Lower lobe of right lung (tissue), 2 donors: ENCODE measurements around the gene SLC52A1. TPM values are rescaled to one million over a fixed set of nuclear protein-coding genes. Genes with fewer than 3 reads are reported as not detected.
A peak's percentile ranks its signal among the peaks of the same experiment; 100 is the strongest.

Experiments
- ATAC-seq, 2 donors: fragments of 200-7000 bp; cut with Tn5 transposase; one replicate each; pipeline ENCODE4 v1.9.1; 2020 to 2022; ENCODE audit warnings: mild to moderate bottlenecking in 2 of 2, moderate library complexity in 2 of 2
- DNase-seq: peaks from one replicate; pipeline ENCODE4 v3.0.0-alpha.2; 2020
- H3K27ac ChIP-seq: fragments of 200-600 bp; one replicate; pipeline ENCODE4 v1.8.0; 2022
- H3K27me3 ChIP-seq: fragments of 200-600 bp; one replicate; pipeline ENCODE4 v1.8.0; 2022; ENCODE audit warnings: low read depth
- H3K36me3 ChIP-seq: fragments of 200-600 bp; one replicate; pipeline ENCODE4 v1.8.0; 2022; ENCODE audit warnings: mild to moderate bottlenecking
- H3K4me1 ChIP-seq: fragments of 200-600 bp; one replicate; pipeline ENCODE4 v1.8.0; 2022
- H3K4me3 ChIP-seq: fragments of 200-600 bp; one replicate; pipeline ENCODE4 v1.8.0; 2022; ENCODE audit warnings: mild to moderate bottlenecking
- H3K9me3 ChIP-seq: fragments of 200-600 bp; one replicate; pipeline ENCODE4 v1.8.0; 2022
- intact Hi-C: fragments of 100-400 bp; cut with DNase I; formaldehyde crosslinking; loops from one replicate; pipeline ENCODE4 v1.11.0; 2022
- total RNA-seq: library from RNA; stranded (reverse); fragmentation: NEBNext Ultra II Directional; extraction: Animal tissue kit (Norgen Biotek cat#: 25700); gene quantifications from one replicate; pipeline ENCODE4 v1.2.1, GENCODE V29; 2021
- TF ChIP-seq, protein P1 (sequence below): fragments of 200-600 bp; IDR thresholded peaks from one replicate; pipeline ENCODE4 v1.8.0; 2022; ENCODE audit warnings: antibody characterized with exemption, mild to moderate bottlenecking
- donor health status: DM: no; HTN: yes; CAD: no; lungs with severe emphysema.

The SLC52A1 gene
- total RNA-seq, 1 donor from 2014 or later: 0.86 TPM

DNA sequence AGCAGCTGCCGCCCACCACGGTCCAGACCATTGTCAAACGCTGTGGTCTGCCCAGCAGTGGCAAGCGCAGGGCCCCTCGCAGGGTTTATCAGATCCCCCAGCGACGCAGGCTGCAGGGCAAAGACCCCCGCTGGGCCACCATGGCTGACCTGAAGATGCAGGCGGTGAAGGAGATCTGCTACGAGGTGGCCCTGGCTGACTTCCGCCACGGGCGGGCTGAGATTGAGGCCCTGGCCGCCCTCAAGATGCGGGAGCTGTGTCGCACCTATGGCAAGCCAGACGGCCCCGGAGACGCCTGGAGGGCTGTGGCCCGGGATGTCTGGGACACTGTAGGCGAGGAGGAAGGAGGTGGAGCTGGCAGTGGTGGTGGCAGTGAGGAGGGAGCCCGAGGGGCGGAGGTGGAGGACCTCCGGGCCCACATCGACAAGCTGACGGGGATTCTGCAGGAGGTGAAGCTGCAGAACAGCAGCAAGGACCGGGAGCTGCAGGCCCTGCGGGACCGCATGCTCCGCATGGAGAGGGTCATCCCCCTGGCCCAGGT, 13.0 kb downstream of the SLC52A1 start:
- TF ChIP-seq, protein P1, sequence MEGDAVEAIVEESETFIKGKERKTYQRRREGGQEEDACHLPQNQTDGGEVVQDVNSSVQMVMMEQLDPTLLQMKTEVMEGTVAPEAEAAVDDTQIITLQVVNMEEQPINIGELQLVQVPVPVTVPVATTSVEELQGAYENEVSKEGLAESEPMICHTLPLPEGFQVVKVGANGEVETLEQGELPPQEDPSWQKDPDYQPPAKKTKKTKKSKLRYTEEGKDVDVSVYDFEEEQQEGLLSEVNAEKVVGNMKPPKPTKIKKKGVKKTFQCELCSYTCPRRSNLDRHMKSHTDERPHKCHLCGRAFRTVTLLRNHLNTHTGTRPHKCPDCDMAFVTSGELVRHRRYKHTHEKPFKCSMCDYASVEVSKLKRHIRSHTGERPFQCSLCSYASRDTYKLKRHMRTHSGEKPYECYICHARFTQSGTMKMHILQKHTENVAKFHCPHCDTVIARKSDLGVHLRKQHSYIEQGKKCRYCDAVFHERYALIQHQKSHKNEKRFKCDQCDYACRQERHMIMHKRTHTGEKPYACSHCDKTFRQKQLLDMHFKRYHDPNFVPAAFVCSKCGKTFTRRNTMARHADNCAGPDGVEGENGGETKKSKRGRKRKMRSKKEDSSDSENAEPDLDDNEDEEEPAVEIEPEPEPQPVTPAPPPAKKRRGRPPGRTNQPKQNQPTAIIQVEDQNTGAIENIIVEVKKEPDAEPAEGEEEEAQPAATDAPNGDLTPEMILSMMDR: no peak
- H3K4me3 ChIP-seq: no peak overlapping the region
- no peaks in the 10 kb centered on the region for H3K27me3 ChIP-seq
- DNase-seq (no peak), ATAC-seq (no peak)
- intact Hi-C loops: no loop called here
- H3K36me3 ChIP-seq: peaks cover 68% of the 10 kb centered on the region
- H3K9me3 ChIP-seq: no peaks in the 10 kb centered on the region
- no peak overlapping the region for H3K27ac ChIP-seq
- no peaks in the 10 kb centered on the region for H3K4me1 ChIP-seq

DNA sequence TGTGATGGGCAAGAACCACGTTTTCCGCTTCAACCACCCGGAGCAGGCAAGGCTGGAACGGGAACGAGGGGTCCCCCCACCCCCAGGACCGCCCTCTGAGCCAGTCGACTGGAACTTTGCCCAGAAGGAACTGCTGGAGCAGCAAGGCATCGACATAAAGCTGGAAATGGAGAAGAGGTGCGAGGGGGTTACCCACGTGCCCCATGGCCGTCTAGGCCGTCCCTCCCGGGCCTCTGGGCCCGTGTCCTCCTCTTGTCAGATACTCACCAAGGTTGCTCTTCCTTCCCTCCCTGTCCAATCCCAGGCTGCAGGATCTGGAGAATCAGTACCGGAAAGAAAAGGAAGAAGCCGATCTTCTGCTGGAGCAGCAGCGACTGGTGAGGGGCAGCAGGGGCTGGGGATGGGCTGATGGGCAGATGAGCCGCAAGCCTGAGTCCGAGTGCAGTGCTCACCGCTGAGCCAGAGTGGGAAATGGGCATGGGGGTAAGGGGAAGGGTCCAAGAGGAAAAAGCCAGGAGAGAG, 14.7 kb downstream of the SLC52A1 start:
- H3K4me1 ChIP-seq: no peaks in the 10 kb centered on the region
- no peak for ATAC-seq
- no peaks in the 10 kb centered on the region for H3K27me3 ChIP-seq
- intact Hi-C loops: no loop called here
- H3K9me3 ChIP-seq: no peaks in the 10 kb centered on the region
- no peak overlapping the region for H3K27ac ChIP-seq
- peaks cover 85% of the 10 kb centered on the region for H3K36me3 ChIP-seq
- no peak for DNase-seq
- H3K4me3 ChIP-seq: no peak overlapping the region
- TF ChIP-seq, protein P1: no peak

DNA sequence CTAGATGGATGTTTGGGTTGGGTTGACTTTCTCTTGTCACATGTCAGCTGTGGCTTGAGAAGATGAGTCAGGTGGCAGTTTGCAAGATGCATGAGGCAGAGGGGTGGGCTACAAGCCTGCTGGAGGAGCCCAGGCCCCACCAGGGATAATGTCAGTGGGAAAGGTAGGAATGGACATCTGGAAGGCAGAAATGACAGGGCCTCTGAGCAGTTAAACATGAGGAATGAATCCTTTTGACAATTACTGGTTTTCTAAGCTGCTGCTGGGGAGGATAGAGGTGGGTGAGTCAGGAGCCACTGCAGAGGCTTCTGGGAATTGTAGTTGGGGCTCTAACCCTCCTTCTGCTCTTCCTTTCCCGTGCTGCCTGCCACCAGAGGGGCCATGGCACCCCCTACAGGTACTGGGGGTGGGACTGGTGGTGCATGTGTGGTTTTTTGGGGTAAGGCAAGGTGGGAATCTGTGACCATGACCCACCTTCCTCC, 15.7 kb downstream of the SLC52A1 start:
- H3K27ac ChIP-seq: no peak overlapping the region
- no peak for ATAC-seq
- intact Hi-C loops: no loop called here

DNA sequence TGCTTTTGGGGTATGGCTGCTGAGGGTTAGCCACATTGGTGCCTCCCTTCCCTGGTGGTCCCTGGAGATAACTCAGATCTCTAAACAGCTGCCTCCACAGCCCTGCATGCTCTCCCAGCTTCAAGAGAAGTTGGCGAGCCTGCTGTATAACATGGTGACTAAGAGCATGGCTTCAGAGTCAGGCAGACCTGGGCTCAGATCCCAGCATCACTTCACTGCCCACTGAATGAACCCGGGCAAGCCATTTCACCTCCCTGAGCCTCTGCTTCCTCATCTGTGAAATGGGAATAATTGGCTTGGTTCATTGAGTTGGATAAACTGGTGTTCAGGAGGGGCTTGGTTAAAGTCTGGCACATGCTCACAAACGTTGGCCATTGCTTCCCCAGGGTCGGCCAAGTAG, 20.9 kb downstream of the SLC52A1 start:
- H3K27me3 ChIP-seq: no peaks in the 10 kb centered on the region
- no peak overlapping the region for H3K27ac ChIP-seq
- H3K4me3 ChIP-seq: no peak overlapping the region
- H3K36me3 ChIP-seq: peaks cover 95% of the 10 kb centered on the region
- TF ChIP-seq, protein P1: no peak
- DNase-seq (no peak), ATAC-seq (no peak)
- H3K4me1 ChIP-seq: no peaks in the 10 kb centered on the region
- no peaks in the 10 kb centered on the region for H3K9me3 ChIP-seq
- intact Hi-C loops: no loop called here

More for the DNA sequence above, 15.7 kb downstream of the SLC52A1 start:
- Histone ChIP-seq H3K27me3 (no peaks in the 10 kb centered on the region), H3K4me1 (no peaks in the 10 kb centered on the region), H3K4me3 (no peak overlapping the region), H3K9me3 (no peaks in the 10 kb centered on the region), H3K36me3 (peaks cover 96% of the 10 kb centered on the region)
- DNase-seq: no peak
- TF ChIP-seq, protein P1: peak; percentile 6

DNA sequence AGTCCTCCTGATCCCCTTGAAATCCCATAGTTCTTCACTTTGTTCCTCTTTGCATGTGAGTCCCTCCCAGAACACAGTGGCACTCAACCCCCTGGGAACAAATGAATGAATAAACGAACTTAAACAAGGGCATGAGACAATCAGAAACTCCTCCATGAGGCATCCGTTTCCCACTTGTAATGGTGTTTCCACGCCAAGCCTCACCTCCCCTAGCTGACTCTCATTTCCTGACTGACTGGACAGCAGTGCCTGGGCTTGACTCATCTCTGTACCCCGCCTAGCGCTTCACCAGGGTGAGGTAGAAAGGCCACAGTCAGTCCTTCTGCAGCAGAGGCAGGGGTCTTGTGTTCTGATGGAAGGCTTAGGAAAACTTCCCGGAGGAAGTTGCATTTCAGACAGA, 23.3 kb downstream of the SLC52A1 start:
- no peaks in the 10 kb centered on the region for H3K4me1 ChIP-seq
- H3K27me3 ChIP-seq: no peaks in the 10 kb centered on the region
- no peak for ATAC-seq
- H3K4me3 ChIP-seq: no peak overlapping the region
- H3K27ac ChIP-seq: no peak overlapping the region
- TF ChIP-seq, protein P1: no peak
- H3K9me3 ChIP-seq: no peaks in the 10 kb centered on the region
- intact Hi-C loops: no loop called here
- H3K36me3 ChIP-seq: peaks cover 91% of the 10 kb centered on the region
- no peak for DNase-seq
